IMR-90 (cell line): ENCODE measurements around the gene CMKLR1. TPM values are rescaled to one million over a fixed set of nuclear protein-coding genes. Genes with fewer than 3 reads are reported as not detected.

Experiments used
- ATAC-seq: fragments of 200-7000 bp; cut with Tn5 transposase; 2 replicates; pipeline ENCODE4 v1.9.1; 2020; ENCODE audit warnings: low read depth, mild to moderate bottlenecking, moderate library complexity
- BruUV-seq: library from RNA; stranded (reverse); fragments of 400-500 nt; replicated peaks from 2 replicates; lab custom pipeline; 2021; lab: Mats Ljungman, UMichigan
- CTCF ChIA-PET: fragments of 300-600 bp; formaldehyde crosslinking; extraction: SDS; loops from one replicate; lab custom pipeline; 2021; ENCODE audit warnings: antibody characterized with exemption; lab: Yijun Ruan, JAX
- POLR2A ChIA-PET: fragments of 300-600 bp; sonication (Branson Sonifier 250); formaldehyde crosslinking; loops from one replicate; lab custom pipeline; 2022; ENCODE audit warnings: antibody characterized with exemption; ENCODE audit not compliant: unreplicated experiment; lab: Charles Lee
- DNase-seq: peaks from one replicate; pipeline ENCODE4 v3.0.0; 2013
- H2AFZ ChIP-seq: replicated peaks from 2 replicates; pipeline ENCODE3; 2013; ENCODE audit warnings: low read length, mild to moderate bottlenecking; ENCODE audit not compliant: poor library complexity
- H2AK5ac ChIP-seq: 2 replicates; pipeline ENCODE4 v1.6.1; 2013; ENCODE audit warnings: low read depth, low read length, inconsistent platforms
- H2AK9ac ChIP-seq: replicated peaks from 2 replicates; pipeline ENCODE3; 2013; ENCODE audit warnings: mild to moderate bottlenecking, low read depth, low read length, moderate library complexity; ENCODE audit not compliant: poor library complexity
- H2BK120ac ChIP-seq: 2 replicates; pipeline ENCODE4 v1.6.1; 2013; ENCODE audit warnings: low read depth, low read length, inconsistent platforms
- H2BK15ac ChIP-seq: 3 replicates; pipeline ENCODE4 v1.6.1; 2013; ENCODE audit warnings: low read depth, low read length, inconsistent platforms
- H2BK20ac ChIP-seq: 2 replicates; pipeline ENCODE4 v1.6.1; 2013; ENCODE audit warnings: low read depth, mild to moderate bottlenecking, inconsistent platforms, low read length, moderate library complexity
- H2BK5ac ChIP-seq: 2 replicates; pipeline ENCODE4 v1.6.1; 2013; ENCODE audit warnings: mild to moderate bottlenecking, low read depth, low read length, inconsistent platforms; ENCODE audit not compliant: poor library complexity, severe bottlenecking
- H3K14ac ChIP-seq: replicated peaks from 2 replicates; pipeline ENCODE4 v1.6.1; 2013; ENCODE audit warnings: low read depth, low read length, inconsistent platforms
- H3K18ac ChIP-seq: 2 replicates; pipeline ENCODE4 v1.6.1; 2013; ENCODE audit warnings: low read depth, low read length, control low read depth
- H3K23ac ChIP-seq: 2 replicates; pipeline ENCODE4 v1.6.1; 2013; ENCODE audit warnings: low read depth, low read length, inconsistent platforms
- H3K27ac ChIP-seq: 2 replicates; pipeline ENCODE4 v1.5.1; 2013; ENCODE audit warnings: mild to moderate bottlenecking, control low read depth, low read length; ENCODE audit not compliant: insufficient read depth
- H3K27me3 ChIP-seq: 2 replicates; pipeline ENCODE4 v1.6.1; 2013; ENCODE audit warnings: low read length; ENCODE audit not compliant: control insufficient read depth, insufficient read depth
- H3K36me3 ChIP-seq: 2 replicates; pipeline ENCODE4 v1.6.1; 2013; ENCODE audit warnings: low read length, mixed read lengths; ENCODE audit not compliant: control insufficient read depth, insufficient read depth
- H3K4ac ChIP-seq: 2 replicates; pipeline ENCODE4 v1.6.1; 2013; ENCODE audit warnings: low read depth, low read length, inconsistent platforms
- H3K4me1 ChIP-seq: 2 replicates; pipeline ENCODE4 v1.6.1; 2013; ENCODE audit warnings: low read length, mixed read lengths; ENCODE audit not compliant: control insufficient read depth, insufficient read depth
- H3K4me2 ChIP-seq: 2 replicates; pipeline ENCODE4 v1.6.1; 2013; ENCODE audit warnings: low read depth, mild to moderate bottlenecking, control low read depth, low read length, moderate library complexity
- H3K4me3 ChIP-seq: 2 replicates; pipeline ENCODE4 v1.5.1; 2013; ENCODE audit warnings: low read depth, mild to moderate bottlenecking, control low read depth, low read length, moderate library complexity; ENCODE audit not compliant: insufficient read depth
- H3K56ac ChIP-seq: 2 replicates; pipeline ENCODE4 v1.6.1; 2013; ENCODE audit warnings: low read length, inconsistent platforms; ENCODE audit not compliant: insufficient read depth; ENCODE audit errors: extremely low read depth
- H3K79me1 ChIP-seq, 2 experiments: 2 replicates each; pipeline ENCODE4 v1.6.1; 2013; ENCODE audit warnings: low read length in 2 of 2, inconsistent platforms in 1 of 2, low read depth in 1 of 2
- H3K9ac ChIP-seq: 2 replicates; pipeline ENCODE4 v1.6.1; 2013; ENCODE audit warnings: low read depth, low read length, control low read depth
- H3K9me1 ChIP-seq: 2 replicates; pipeline ENCODE4 v1.6.1; 2013; ENCODE audit warnings: low read length, inconsistent platforms; ENCODE audit not compliant: insufficient read depth
- H3K9me3 ChIP-seq: 2 replicates; pipeline ENCODE4 v1.6.1; 2013; ENCODE audit warnings: low read length; ENCODE audit not compliant: control insufficient read depth, insufficient read depth
- H4K20me1 ChIP-seq: 2 replicates; pipeline ENCODE4 v1.6.1; 2013; ENCODE audit warnings: low read length, inconsistent platforms; ENCODE audit not compliant: insufficient read depth
- H4K5ac ChIP-seq: 2 replicates; pipeline ENCODE4 v1.6.1; 2013; ENCODE audit warnings: mild to moderate bottlenecking, low read depth, low read length, control low read depth
- H4K8ac ChIP-seq, 2 experiments: 2 replicates each; pipeline ENCODE4 v1.6.1; 2013; ENCODE audit warnings: low read depth in 2 of 2, low read length in 2 of 2, control low read depth in 1 of 2, inconsistent platforms in 1 of 2
- H4K91ac ChIP-seq: 2 replicates; pipeline ENCODE4 v1.6.1; 2013; ENCODE audit warnings: low read depth, low read length, inconsistent platforms; ENCODE audit not compliant: insufficient read depth
- CEBPB ChIP-seq: IDR thresholded peaks from 2 replicates; pipeline ENCODE4 v1.6.1; 2012; ENCODE audit warnings: low read depth, low read length, improper control_type of control experiment
- FOS ChIP-seq: fragments of 150-350 bp; IDR thresholded peaks from 2 replicates; pipeline ENCODE4 v1.6.1; 2016; ENCODE audit warnings: low read depth, low read length
- MXI1 ChIP-seq: IDR thresholded peaks from 2 replicates; pipeline ENCODE4 v1.6.1; 2012; ENCODE audit warnings: low read depth, mild to moderate bottlenecking, low read length, moderate library complexity, borderline replicate concordance
- NFE2L2 ChIP-seq: fragments of 150-350 bp; IDR thresholded peaks from 2 replicates; pipeline ENCODE4 v1.6.1; 2016; ENCODE audit warnings: low read depth, mild to moderate bottlenecking, low read length
- WGBS, 2 experiments: methylation state at CpG; one replicate each; pipeline versions ENCODE4 v1.1.5 to v1.1.7; 2013; ENCODE audit warnings: missing lambda C conversion rate in 2 of 2; ENCODE audit not compliant: insufficient read length in 1 of 2; ENCODE audit errors: extremely low coverage in 2 of 2; 5-methylcytosine and 5-hydroxymethylcytosine counted together
- dilution Hi-C: fragments of 300-500 bp; cut with HindIII; formaldehyde crosslinking; loops from one replicate; pipeline ENCODE4 v1.14.3; 2018; ENCODE audit warnings: low sequenced_read_pairs; ENCODE audit not compliant: unreplicated experiment
- in situ Hi-C: fragments of 300-500 bp; cut with MboI; formaldehyde crosslinking; loops from 3 replicates; pipeline ENCODE4 v1.14.3; 2019; ENCODE audit warnings: low sequenced_read_pairs, inconsistent platforms, mixed read lengths
- intact Hi-C: fragments of 100-400 bp; cut with micrococcal nuclease; formaldehyde crosslinking; loops from 2 replicates; pipeline ENCODE4 v1.10.0; 2022
- polyA plus RNA-seq, 3 experiments: library from polyadenylated mRNA; depleted of rRNA; stranded (reverse); fragments of >200 nt; gene quantifications; 2 replicates each; pipeline ENCODE4 v1.2.3, GENCODE V29; 2012; ENCODE audit warnings: low replicate concordance in 1 of 3
- total RNA-seq: library from RNA; depleted of rRNA; stranded (reverse); fragments of >200 nt; gene quantifications from 2 replicates; pipeline ENCODE4 v1.2.3, GENCODE V29; 2012

Gene CMKLR1
- total and polyA plus RNA-seq, 2 of the 4 experiments (the other 2 are of a cell fraction): not detected

- H2BK120ac ChIP-seq: no peak overlapping the region
- H3K9me3 ChIP-seq: no peaks in the 10 kb centered on the region
- H3K4ac ChIP-seq: no peak overlapping the region
- H3K79me1 ChIP-seq: no peaks in the 10 kb centered on the region
- no peak for DNase-seq
- no peak overlapping the region for H2BK20ac ChIP-seq
- no peak for ATAC-seq
- H2BK5ac ChIP-seq: no peak overlapping the region
- H3K14ac ChIP-seq: no peak overlapping the region
- H3K23ac ChIP-seq: no peak overlapping the region
- no peak overlapping the region for H3K4me3 ChIP-seq
- H3K56ac ChIP-seq: no peak overlapping the region
- H3K9me1 ChIP-seq: no peaks in the 10 kb centered on the region
- H2AK5ac ChIP-seq: no peak overlapping the region
- H4K5ac ChIP-seq: no peak overlapping the region
- dilution Hi-C loops (no loop called here), in situ Hi-C loops (no loop called here), intact Hi-C loops (no loop called here)
- no peak overlapping the region for H3K4me2 ChIP-seq
- H2AFZ ChIP-seq: no peak overlapping the region
- no peak overlapping the region for H3K9ac ChIP-seq
- H4K91ac ChIP-seq: no peak overlapping the region
- no peaks in the 10 kb centered on the region for H3K27me3 ChIP-seq
- H3K4me1 ChIP-seq: no peaks in the 10 kb centered on the region
- no peak overlapping the region for H3K18ac ChIP-seq
- no peak overlapping the region for H3K27ac ChIP-seq
- ChIA-PET CTCF (no interaction called here), POLR2A (interaction anchor here (0.7 kb wide), 1 partner anchor 39 kb away, joined by 8 read pairs; no protein-coding TSS in a partner anchor)
- no peaks in the 10 kb centered on the region for H4K20me1 ChIP-seq
- no peak for TF ChIP-seq CEBPB
- TF ChIP-seq FOS: no peak
- TF ChIP-seq NFE2L2: no peak
- no peak for TF ChIP-seq MXI1
- no peaks in the 10 kb centered on the region for H3K36me3 ChIP-seq
- no TSS peak for BruUV-seq
- H4K8ac ChIP-seq: no peak overlapping the region
- WGBS, 2 experiments: 63% methylated on average over 3 of the region's 3 CpGs; no CpG with 5 or more reads in 1 of the 2 experiments
- H2BK15ac ChIP-seq: no peak overlapping the region
- H2AK9ac ChIP-seq: no peak overlapping the region
These were observed 32.6 kb downstream of the CMKLR1 start for GRCh38 chr12:108306506-108306905.
